ENCODE results near the gene CTDSPL. TPM values are rescaled to one million over a fixed set of nuclear protein-coding genes. Genes with fewer than 3 reads are reported as not detected.

The CTDSPL gene
- total RNA-seq, 1 donor from 2014 or later: 68.4 TPM

GRCh38 chr3:37943126-37943525, 81.4 kb downstream of the CTDSPL start:
- DNase-seq (ENCODE audit: low spot score): no peak

GRCh38 chr3:37943631-37944314, 82.1 kb downstream of the CTDSPL start:
- DNase-seq (ENCODE audit: low spot score): no peak

GRCh38 chr3:37944391-37944842, 82.7 kb downstream of the CTDSPL start:
- DNase-seq (ENCODE audit: low spot score): no peak

- DNase-seq (ENCODE audit: low spot score): no peak
These were observed 83.6 kb downstream of the CTDSPL start for GRCh38 chr3:37945156-37945806.

GRCh38 chr3:37945807-37946530, 84.3 kb downstream of the CTDSPL start:
- DNase-seq (ENCODE audit: low spot score): peak; percentile 65

GRCh38 chr3:37946531-37946889, 84.8 kb downstream of the CTDSPL start:
- no peak for DNase-seq (ENCODE audit: low spot score)

GRCh38 chr3:37949866-37950265, 88.2 kb downstream of the CTDSPL start:
- DNase-seq (ENCODE audit: low spot score): no peak

GRCh38 chr3:37952564-37952963, 90.9 kb downstream of the CTDSPL start:
- DNase-seq (ENCODE audit: low spot score): no peak

- no peak for DNase-seq (ENCODE audit: low spot score)
These were observed 91.5 kb downstream of the CTDSPL start for GRCh38 chr3:37953226-37953625.

- DNase-seq (ENCODE audit: low spot score): no peak
These were observed 92.2 kb downstream of the CTDSPL start for GRCh38 chr3:37953707-37954394.

GRCh38 chr3:37954881-37955280, 93.2 kb downstream of the CTDSPL start:
- no peak for DNase-seq (ENCODE audit: low spot score)

- DNase-seq (ENCODE audit: low spot score): no peak
These were observed 94.4 kb downstream of the CTDSPL start for GRCh38 chr3:37955918-37956707.

- DNase-seq (ENCODE audit: low spot score): no peak
These were observed 95.3 kb downstream of the CTDSPL start for GRCh38 chr3:37956723-37957538.

GRCh38 chr3:37957539-37957936, 95.9 kb downstream of the CTDSPL start:
- no peak for DNase-seq (ENCODE audit: low spot score)

- no peak for DNase-seq (ENCODE audit: low spot score)
These were observed 100.1 kb downstream of the CTDSPL start for GRCh38 chr3:37961622-37962431.

GRCh38 chr3:37963016-37963415, 101.3 kb downstream of the CTDSPL start:
- no peak for DNase-seq (ENCODE audit: low spot score)

GRCh38 chr3:37963635-37964034, 102.0 kb downstream of the CTDSPL start:
- DNase-seq (ENCODE audit: low spot score): no peak

- no peak for DNase-seq (ENCODE audit: low spot score)
These were observed 102.5 kb downstream of the CTDSPL start for GRCh38 chr3:37964146-37964545.

- DNase-seq (ENCODE audit: low spot score): no peak
These were observed 103.0 kb downstream of the CTDSPL start for GRCh38 chr3:37964716-37965115.

Measured in ureter (tissue), 1 donor.